Stimulated activated naive CD8-positive, alpha-beta T cell treated with anti-CD3 and anti-CD28 coated beads, Interleukin-15, Interleukin-2, amounts not matched to agents 100 ng/mL and 50 ng/mL, for 24 hours (primary cell): ENCODE data around the gene CPT1B.
"Not testable (repeated sequence)": the region's sequence is repeated elsewhere in the genome, so short reads cannot be mapped to it uniquely, and the experiment has no call there.

Experiments used
- H3K27ac Mint-ChIP-seq: one replicate; pipeline ENCODE4 v1.8.0; 2021; ENCODE audit warnings: mild to moderate bottlenecking, mixed read lengths
- H3K27me3 Mint-ChIP-seq: one replicate; pipeline ENCODE4 v1.8.0; 2021; ENCODE audit warnings: mixed read lengths
- H3K36me3 Mint-ChIP-seq: one replicate; pipeline ENCODE4 v1.8.0; 2021; ENCODE audit warnings: low read depth, mixed read lengths
- H3K4me1 Mint-ChIP-seq: one replicate; pipeline ENCODE4 v1.8.0; 2021; ENCODE audit warnings: low read depth, mixed read lengths
- H3K4me3 Mint-ChIP-seq: one replicate; pipeline ENCODE4 v1.8.0; 2021; ENCODE audit warnings: mild to moderate bottlenecking, mixed read lengths
- H3K9me3 Mint-ChIP-seq: one replicate; pipeline ENCODE4 v1.8.0; 2021; ENCODE audit warnings: mixed read lengths

CPT1B gene

DNA sequence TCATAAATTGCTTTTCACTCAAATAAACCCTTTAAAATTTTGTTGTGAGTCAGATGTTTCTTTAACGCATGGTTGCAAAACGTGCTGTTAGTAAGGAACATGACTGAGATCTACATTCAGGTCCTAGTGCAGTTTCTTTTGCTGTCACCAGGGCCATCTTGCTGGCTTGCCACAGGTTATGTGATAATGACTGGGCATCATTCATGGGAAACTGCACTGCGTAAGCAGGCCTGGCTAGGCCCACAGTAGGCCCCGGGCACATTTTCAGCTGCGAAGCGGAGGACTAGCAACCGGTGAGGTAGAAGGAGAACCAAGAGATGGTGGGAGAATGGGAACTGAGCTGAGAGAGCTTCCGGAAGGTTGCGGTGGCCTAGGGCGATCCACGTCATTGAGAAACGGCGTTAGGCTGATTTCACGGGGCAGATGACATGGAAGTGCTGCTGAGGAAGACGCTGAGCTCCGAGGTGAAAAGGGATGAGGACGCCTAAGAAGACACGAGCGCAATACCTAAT is 35.8 kb downstream of the CPT1B start:
- Mint-ChIP-seq H3K4me1 (peaks cover 77% of the 10 kb centered on the region), H3K9me3 (no peaks in the 10 kb centered on the region), H3K4me3 (peak overlapping the region; percentile 27)

DNA sequence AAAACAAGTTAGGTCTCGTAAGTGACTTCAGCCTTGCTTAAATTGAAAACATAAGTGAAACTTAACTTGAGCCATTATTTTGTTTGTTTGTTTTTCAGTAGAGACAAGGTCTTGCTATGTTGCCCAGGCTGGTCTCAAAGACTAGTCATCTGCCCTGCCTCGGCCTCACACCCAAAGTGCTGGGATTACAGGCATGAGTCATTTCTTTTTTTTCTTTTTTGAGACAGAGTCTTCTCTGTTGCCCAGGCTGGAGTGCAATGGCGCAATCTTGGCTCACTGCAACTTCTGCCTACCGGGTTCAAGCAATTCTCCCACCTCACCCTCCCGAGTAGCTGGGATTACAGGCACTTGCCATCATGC is 36.6 kb downstream of the CPT1B start:
- Mint-ChIP-seq H3K27ac (peak overlapping the region; percentile 96), H3K4me1 (peaks cover 84% of the 10 kb centered on the region), H3K4me3 (peak overlapping the region; percentile 27)
- H3K9me3 Mint-ChIP-seq, H3K27me3 Mint-ChIP-seq, H3K36me3 Mint-ChIP-seq: not testable (repeated sequence)

More for the DNA sequence above, 35.8 kb downstream of the CPT1B start:
- Mint-ChIP-seq H3K36me3 (peaks cover 8% of the 10 kb centered on the region), H3K27ac (peak overlapping the region; percentile 96), H3K27me3 (no peaks in the 10 kb centered on the region)

DNA sequence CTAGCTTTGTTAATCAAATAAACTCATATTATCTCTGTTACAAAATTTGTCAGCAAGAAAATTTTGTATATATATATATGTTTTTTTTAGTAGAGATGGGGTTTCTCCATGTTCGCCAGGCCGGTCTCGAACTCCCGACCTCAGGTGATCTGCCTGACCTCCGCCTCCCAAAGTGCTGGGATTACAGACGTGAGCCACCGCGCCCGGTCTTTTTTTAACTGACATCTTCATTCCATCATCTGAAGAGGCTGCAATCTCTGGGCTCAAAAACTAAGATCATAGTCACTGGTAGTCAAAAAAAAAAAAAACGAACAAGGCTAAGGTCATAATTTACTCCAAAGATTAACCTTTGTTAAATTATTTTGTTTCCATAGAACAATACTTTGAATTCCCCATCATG is 37.8 kb downstream of the CPT1B start:
- Mint-ChIP-seq H3K4me3 (peak overlapping the region; percentile 41), H3K27me3 (no peaks in the 10 kb centered on the region), H3K27ac (peak overlapping the region; percentile 96), H3K4me1 (peaks cover 79% of the 10 kb centered on the region), H3K9me3 (no peaks in the 10 kb centered on the region), H3K36me3 (peaks cover 8% of the 10 kb centered on the region)

DNA sequence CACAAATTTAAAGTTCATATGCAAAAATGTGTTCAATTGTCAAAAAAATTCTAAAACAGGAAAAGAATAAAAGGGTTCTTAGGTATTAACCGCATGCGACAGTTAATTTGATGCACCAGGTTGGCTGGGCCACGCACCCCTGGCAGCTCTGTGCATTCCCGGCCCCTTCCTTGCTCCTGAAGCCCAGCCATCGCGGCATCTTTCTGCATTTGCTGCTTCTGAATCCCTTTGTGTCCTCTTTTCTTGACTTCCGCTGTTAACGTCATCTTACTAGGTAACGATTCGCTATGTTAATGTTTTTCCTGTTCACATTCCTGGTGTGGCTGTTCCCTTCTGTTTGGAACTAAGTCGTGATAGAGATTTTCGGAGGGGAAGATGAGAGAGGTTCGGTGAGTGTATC is 40.5 kb downstream of the CPT1B start:
- H3K27ac Mint-ChIP-seq = peak overlapping the region; percentile 99
- no peaks in the 10 kb centered on the region for H3K9me3 Mint-ChIP-seq
- H3K27me3 Mint-ChIP-seq = no peaks in the 10 kb centered on the region
- no peak overlapping the region for H3K4me3 Mint-ChIP-seq
- peaks cover 8% of the 10 kb centered on the region for H3K36me3 Mint-ChIP-seq
- peaks cover 86% of the 10 kb centered on the region for H3K4me1 Mint-ChIP-seq

DNA sequence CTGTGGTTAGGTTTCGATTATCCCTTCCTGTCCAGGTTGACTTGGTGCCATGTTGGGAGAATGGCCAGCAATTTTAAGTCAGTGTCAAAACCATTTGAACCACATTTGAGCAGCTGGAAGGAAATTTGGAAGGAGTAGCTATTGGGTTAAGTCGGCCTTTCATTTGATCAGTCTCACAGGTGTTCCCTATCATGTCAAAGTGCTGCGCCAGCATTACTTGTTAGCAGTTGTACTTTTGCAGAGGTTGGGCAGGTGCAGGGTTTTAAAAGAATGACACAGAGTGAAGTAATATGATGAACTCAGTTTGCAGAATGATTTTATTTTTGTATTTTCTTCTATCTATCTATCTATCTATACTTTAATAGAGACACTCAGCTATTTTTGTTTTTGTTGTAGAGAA is 42.0 kb downstream of the CPT1B start:
- Mint-ChIP-seq H3K27me3 (no peaks in the 10 kb centered on the region), H3K36me3 (no peaks in the 10 kb centered on the region), H3K27ac (no peak overlapping the region), H3K9me3 (no peaks in the 10 kb centered on the region), H3K4me3 (no peak overlapping the region), H3K4me1 (peaks cover 75% of the 10 kb centered on the region)

DNA sequence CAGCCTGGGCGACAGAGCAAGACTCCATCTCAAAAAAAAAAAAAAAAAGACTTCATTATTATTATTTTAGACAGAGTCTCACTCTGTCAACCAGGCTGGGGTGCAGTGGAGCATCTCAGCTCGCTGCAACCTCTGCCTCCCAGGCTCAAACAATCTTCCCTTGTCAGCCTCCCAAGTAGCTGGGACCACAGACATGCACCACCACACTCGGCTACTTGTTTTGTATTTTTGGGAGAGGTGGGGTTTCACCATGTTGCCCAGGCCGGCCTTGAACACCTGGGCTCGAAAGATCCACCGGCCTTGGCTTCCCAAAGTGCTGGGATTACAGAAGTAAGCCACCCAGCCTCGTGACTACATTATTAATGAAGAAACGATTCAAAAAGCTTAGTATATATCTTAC is 43.1 kb downstream of the CPT1B start:
- Mint-ChIP-seq H3K27me3 (no peaks in the 10 kb centered on the region), H3K4me1 (peaks cover 64% of the 10 kb centered on the region), H3K4me3 (no peak overlapping the region), H3K36me3 (no peaks in the 10 kb centered on the region), H3K9me3 (no peaks in the 10 kb centered on the region), H3K27ac (no peak overlapping the region)

DNA sequence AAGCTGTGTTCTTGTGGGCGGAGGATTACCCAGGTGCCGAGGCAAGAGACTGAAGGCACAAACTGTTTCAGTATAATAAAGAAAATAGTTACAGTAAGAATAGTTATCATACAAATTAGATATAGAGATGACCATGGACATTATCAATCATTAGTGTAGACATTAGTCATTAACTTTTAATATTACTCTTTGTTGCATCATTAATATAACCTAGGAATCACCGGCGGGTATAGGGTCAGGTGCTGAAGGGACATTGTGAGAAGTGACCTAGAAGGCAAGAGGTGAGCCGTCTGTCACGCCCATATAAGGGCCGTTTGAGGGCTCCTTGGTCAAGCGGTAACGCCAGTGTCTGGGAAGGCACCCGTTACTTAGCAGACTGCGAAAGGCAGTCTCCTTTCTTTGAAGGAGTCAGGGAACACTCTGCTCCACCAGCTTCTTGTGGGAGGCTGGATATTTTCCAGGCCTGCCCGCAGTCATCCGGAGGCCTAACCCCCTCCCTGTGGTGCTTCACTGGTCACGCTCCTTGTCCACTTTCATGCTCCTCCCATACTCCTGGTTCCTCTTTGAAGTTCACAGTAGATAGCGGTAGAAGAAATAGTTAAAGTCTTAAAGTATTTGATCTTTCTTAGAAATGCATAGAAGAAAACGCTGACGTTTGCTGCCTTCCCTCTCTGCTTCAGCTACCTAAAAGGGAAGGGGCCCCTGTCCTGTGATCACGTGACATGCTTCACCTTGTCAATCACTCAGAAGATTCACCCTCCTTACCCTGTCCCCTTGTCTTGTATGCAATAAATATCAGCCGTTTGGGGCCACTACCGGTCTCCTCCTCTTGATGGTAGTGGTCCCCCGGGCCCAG is 44.1 kb downstream of the CPT1B start:
- Mint-ChIP-seq H3K4me3 (peak overlapping the region; percentile 92), H3K27ac (peak overlapping the region; percentile 86), H3K4me1 (peaks cover 53% of the 10 kb centered on the region)
- H3K27me3 Mint-ChIP-seq, H3K9me3 Mint-ChIP-seq, H3K36me3 Mint-ChIP-seq: not testable (repeated sequence)

DNA sequence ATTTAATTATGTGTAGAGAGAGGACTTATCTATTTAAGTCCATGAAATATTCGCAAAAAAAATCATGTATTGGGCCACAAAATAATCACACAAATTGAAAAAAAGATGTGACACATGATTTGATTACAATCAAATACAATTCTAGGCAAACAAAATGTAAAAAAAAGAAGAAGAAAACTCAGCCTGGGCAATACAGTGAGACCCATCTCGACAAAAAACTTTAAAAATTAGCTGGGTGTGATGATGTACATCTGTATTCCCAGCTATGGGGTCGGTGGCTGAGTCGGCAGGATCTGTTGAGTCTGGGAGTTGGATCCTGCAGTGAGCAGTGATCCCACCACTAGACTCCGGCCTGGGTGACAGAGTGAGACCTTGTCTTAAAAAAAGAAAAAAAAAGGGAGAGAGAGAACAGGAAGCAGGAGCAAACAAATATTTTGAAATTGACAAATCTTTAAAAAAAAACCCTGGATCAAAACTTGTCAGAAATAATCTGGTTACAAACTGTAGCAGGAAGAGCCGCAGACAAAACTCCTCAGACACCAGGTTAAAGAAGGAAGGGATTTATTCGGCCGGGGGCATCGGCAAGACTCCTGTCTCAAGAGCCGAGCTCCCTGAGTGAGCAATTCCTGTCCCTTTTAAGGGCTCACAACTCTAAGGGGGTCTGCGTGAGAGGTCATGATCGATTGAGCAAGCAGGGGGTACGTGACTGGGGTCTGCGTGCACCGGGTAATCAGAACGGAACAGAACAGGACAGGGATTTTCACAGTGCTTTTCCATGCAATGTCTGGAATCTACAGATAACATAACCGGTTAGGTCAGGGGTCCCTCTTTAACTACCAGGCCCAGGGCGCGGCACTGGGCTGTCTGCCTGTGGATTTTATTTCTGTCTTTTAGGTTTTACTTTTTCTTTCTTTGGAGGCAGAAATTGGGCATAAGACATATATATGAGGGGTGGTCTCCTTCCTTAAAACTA is 45.1 kb downstream of the CPT1B start:
- Mint-ChIP-seq H3K27me3 (no peaks in the 10 kb centered on the region), H3K36me3 (peaks cover 5% of the 10 kb centered on the region)

DNA sequence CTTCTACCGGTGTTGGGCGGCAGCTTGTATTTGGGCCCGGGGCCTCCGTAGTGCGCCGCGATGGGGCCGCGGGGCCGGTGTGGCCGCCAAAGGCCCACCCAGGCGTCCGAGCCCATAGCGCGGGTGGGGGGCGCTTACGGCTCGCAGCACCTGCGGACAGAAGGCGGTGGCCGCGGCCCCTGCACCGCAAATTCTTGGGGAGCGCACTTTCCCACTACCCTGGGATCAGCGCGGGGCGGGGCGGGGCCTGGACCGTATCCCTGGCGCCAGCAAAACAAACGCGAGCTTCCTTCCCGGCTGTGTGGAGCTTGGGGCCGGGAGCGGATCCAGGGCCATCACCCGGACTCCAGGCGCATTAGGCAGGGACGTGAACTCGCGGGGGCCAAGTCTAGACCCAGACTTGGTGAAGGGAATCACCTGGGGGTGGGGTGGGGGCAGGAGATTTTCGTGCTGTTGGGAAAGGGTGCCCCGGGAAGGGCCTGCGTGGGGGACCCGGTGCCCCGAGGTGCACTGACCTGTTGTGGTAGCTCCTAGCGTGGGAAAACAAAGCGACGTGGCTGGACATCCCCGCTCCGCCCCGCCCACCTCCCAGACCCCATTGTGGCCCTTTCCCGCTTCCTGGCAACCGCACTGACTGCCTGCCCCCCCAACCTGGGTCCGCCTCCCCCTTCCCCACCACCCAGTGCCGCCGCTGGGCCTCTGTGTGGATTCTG is 46.1 kb downstream of the CPT1B start:
- no peaks in the 10 kb centered on the region for H3K9me3 Mint-ChIP-seq
- H3K4me3 Mint-ChIP-seq = peak overlapping the region; percentile 92
- H3K4me1 Mint-ChIP-seq = peaks cover 53% of the 10 kb centered on the region
- no peaks in the 10 kb centered on the region for H3K27me3 Mint-ChIP-seq
- H3K27ac Mint-ChIP-seq = peak overlapping the region; percentile 96
- H3K36me3 Mint-ChIP-seq = peaks cover 13% of the 10 kb centered on the region

More for the DNA sequence above, 45.1 kb downstream of the CPT1B start:
- Mint-ChIP-seq H3K4me1 (peaks cover 53% of the 10 kb centered on the region), H3K27ac (peak overlapping the region; percentile 86), H3K9me3 (no peaks in the 10 kb centered on the region), H3K4me3 (peak overlapping the region; percentile 92)

DNA sequence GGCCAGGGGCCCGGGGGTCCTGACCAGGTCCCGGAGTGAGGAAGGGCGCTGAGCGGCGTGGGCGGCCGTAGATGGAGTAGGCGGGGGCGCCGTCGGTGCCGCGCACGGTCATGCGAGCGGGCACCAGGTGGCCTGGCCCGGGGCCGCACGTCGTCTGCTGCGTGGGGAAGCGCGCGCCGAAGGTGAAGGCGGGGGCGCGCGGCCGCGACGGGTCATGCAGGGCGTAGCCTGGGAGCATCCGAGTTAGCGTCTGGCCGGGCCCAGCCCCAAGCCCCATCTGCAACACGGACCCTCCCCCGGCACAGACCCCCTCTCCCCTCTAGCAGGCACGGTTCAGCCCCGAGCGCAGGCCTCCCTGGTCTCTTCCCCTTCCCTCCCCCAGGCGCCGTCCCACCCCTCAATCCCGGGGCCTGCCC is 46.7 kb downstream of the CPT1B start:
- Mint-ChIP-seq H3K4me3 (peak overlapping the region; percentile 92), H3K4me1 (peaks cover 51% of the 10 kb centered on the region), H3K27ac (peak overlapping the region; percentile 96), H3K9me3 (no peaks in the 10 kb centered on the region), H3K27me3 (no peaks in the 10 kb centered on the region), H3K36me3 (peaks cover 15% of the 10 kb centered on the region)

DNA sequence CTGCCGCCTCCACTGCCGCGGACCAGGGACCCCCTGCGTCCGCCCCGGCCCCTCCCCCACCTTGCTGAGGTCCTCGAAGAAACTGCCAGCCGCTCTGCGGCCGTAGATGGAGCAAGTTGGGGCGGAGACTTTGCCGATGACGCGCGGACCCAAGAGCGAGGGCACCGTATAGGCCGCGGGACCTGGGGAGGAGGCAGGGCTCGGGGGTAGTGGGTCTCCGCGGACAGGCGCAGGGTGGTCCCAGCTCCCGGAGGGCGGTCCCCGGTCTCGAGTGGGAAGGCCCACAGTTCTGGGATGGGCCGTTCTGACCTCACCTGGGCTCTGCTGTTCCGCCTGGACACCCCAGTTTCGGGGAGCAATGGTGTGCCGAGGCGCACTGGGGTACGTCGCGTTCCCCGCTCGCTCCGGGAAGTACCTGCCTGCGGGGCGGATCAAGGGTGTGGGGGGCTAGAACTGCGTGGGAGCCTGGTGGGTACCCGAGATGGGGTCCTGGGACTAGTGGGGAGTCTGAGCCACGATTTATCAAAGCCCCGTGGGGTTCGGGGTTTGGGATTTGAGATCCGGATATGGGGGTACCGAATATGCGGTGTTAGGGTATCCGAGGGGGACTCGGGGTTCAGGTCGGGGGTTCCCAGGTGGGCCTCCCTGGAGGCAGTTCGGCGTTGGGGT is 47.2 kb downstream of the CPT1B start:
- Mint-ChIP-seq H3K4me1 (peaks cover 47% of the 10 kb centered on the region), H3K36me3 (peaks cover 15% of the 10 kb centered on the region), H3K4me3 (peak overlapping the region; percentile 92), H3K9me3 (no peaks in the 10 kb centered on the region), H3K27me3 (no peaks in the 10 kb centered on the region), H3K27ac (peak overlapping the region; percentile 96)

DNA sequence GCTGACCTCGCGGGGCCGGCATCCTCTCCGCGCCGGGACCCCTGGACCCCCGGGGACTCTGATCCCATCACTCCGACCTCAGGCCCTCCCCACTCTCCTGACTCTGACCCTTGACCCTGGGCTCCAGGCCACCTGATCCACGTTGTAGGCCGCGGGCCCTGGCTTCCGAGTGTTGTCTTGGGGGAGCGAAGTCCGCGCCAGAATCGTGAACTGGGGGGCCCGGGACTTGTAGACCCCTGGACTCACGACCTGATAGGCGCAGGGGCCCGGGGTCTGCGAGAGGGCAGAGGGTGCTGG is 47.7 kb downstream of the CPT1B start:
- Mint-ChIP-seq H3K27me3 (no peaks in the 10 kb centered on the region), H3K27ac (peak overlapping the region; percentile 96), H3K36me3 (peaks cover 15% of the 10 kb centered on the region), H3K4me3 (peak overlapping the region; percentile 92), H3K4me1 (peaks cover 47% of the 10 kb centered on the region), H3K9me3 (no peaks in the 10 kb centered on the region)

DNA sequence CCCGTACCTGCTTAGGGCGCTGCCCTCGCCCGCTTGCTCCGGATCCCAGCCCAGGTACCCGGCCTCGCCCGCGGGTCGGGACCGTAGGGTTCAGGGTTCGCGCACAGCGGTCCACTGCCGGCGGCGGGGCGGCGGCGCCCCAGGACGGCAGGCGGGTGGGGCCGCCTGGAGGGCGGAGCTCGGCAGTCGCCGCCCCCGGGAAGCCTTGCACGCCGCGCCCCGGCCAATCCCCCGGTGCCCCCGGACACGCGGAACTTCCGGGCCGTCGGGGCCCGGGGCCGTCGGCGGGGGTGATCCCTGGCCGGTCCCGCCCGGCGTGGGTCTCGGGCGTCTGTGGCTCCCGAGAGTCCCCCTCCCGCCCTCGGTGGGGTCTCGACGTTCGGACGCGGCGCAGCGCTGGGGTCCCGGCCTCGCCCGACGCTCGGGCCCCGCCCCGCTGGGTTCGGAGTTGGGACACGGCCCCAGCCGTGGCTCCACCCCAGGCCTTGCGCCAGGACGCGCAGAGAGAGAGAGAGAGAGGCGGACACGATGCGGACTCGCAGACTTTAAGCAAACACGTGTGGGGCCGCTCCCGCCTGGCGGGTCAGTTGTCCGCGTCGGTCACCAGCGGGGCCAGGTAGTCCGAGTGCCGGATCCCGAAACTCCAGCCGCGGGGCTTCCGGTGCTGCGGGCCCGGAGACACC is 48.2 kb downstream of the CPT1B start, which contains the start of gene TYMP:
TSS of gene TYMP (minus strand) at position 116 of the 683 bp plus-strand sequence. CDS start 303 bp downstream, outside the sequence.
- Mint-ChIP-seq H3K27ac (peak within 1 kb of the TSS; percentile 96), H3K4me1 (peaks cover 43% of the 10 kb centered on the region), H3K4me3 (peak within 1 kb of the TSS; percentile 92), H3K27me3 (no peaks in the 10 kb centered on the region), H3K9me3 (no peaks in the 10 kb centered on the region), H3K36me3 (peaks cover 15% of the 10 kb centered on the region)
